CD8-positive, alpha-beta memory T cell (primary cell): ENCODE results near the gene OR4K1. TPM values are rescaled to one million over a fixed set of nuclear protein-coding genes. Genes with fewer than 3 reads are reported as not detected.
"Not testable (repeated sequence)": the region's sequence is repeated elsewhere in the genome, so short reads cannot be mapped to it uniquely, and the experiment has no call there.

Source experiments
- CTCF ChIA-PET: fragments of 350-600 bp; sonication (Branson Sonifier 250); formaldehyde crosslinking; loops from one replicate; lab custom pipeline; 2021; ENCODE audit warnings: antibody characterized with exemption; lab: Charles Lee
- POLR2A ChIA-PET: fragments of 350-600 bp; sonication (Branson Sonifier 250); formaldehyde crosslinking; loops from one replicate; lab custom pipeline; 2021; ENCODE audit warnings: antibody characterized with exemption; lab: Charles Lee
- DNase-seq, 5 donors: peaks; one replicate each; pipeline versions ENCODE4 v3.0.0 to v3.0.0-alpha.2; 2020 to 2022; ENCODE audit warnings: mixed read lengths in 1 of 5
- H3K27ac ChIP-seq: one replicate; pipeline ENCODE4 v1.7.0; 2013; ENCODE audit warnings: low read depth, mild to moderate bottlenecking, low read length, moderate library complexity
- H3K27me3 ChIP-seq: 2 replicates; pipeline ENCODE4 v1.7.0; 2013; ENCODE audit warnings: low read length, mild to moderate bottlenecking; ENCODE audit not compliant: insufficient read depth, poor library complexity, severe bottlenecking
- H3K36me3 ChIP-seq: 2 replicates; pipeline ENCODE4 v1.7.0; 2013; ENCODE audit warnings: mild to moderate bottlenecking, low read length, moderate library complexity; ENCODE audit not compliant: insufficient read depth
- H3K4me1 ChIP-seq: 2 replicates; pipeline ENCODE4 v1.7.0; 2013; ENCODE audit warnings: mild to moderate bottlenecking, low read length, moderate library complexity; ENCODE audit not compliant: insufficient read depth
- H3K4me3 ChIP-seq: 2 replicates; pipeline ENCODE4 v1.7.0; 2013; ENCODE audit warnings: mild to moderate bottlenecking, low read length
- H3K9me3 ChIP-seq: 2 replicates; pipeline ENCODE4 v1.7.0; 2013; ENCODE audit warnings: mild to moderate bottlenecking, low read length
- H3K27ac Mint-ChIP-seq, 8 donors: one replicate each; pipeline ENCODE4 v1.8.0; 2020 to 2021; ENCODE audit warnings: mixed read lengths in 8 of 8, mild to moderate bottlenecking in 6 of 8, inconsistent platforms in 3 of 8, moderate library complexity in 3 of 8
- H3K27me3 Mint-ChIP-seq, 2 donors: one replicate each; pipeline ENCODE4 v1.8.0; 2020 to 2021; ENCODE audit warnings: mixed read lengths in 2 of 2, mild to moderate bottlenecking in 1 of 2, moderate library complexity in 1 of 2
- H3K36me3 Mint-ChIP-seq, 3 donors: one replicate each; pipeline ENCODE4 v1.8.0; 2020 to 2021; ENCODE audit warnings: mixed read lengths in 3 of 3, inconsistent platforms in 1 of 3, mild to moderate bottlenecking in 1 of 3
- H3K4me1 Mint-ChIP-seq, 3 donors: one replicate each; pipeline ENCODE4 v1.8.0; 2020 to 2021; ENCODE audit warnings: mixed read lengths in 3 of 3, inconsistent platforms in 1 of 3, mild to moderate bottlenecking in 1 of 3
- H3K4me3 Mint-ChIP-seq, 7 donors: one replicate each; pipeline ENCODE4 v1.8.0; 2020 to 2021; ENCODE audit warnings: mixed read lengths in 7 of 7, mild to moderate bottlenecking in 6 of 7, moderate library complexity in 4 of 7, inconsistent platforms in 2 of 7
- H3K9me3 Mint-ChIP-seq, 5 donors: one replicate each; pipeline ENCODE4 v1.8.0; 2020 to 2022; ENCODE audit warnings: mixed read lengths in 5 of 5, mild to moderate bottlenecking in 3 of 5, moderate library complexity in 2 of 5, inconsistent platforms in 1 of 5
- polyA plus RNA-seq: library from polyadenylated mRNA; unstranded; fragments of 300-500 nt; fragmentation: Illumina TruSeq; gene quantifications from one replicate; pipeline ENCODE4 v1.2.3, GENCODE V29; 2021
- total RNA-seq, 2 experiments: library from RNA; stranded (reverse); gene quantifications; one replicate each; pipeline ENCODE4 v1.2.3, GENCODE V29; 2021

Gene OR4K1
- total and polyA plus RNA-seq, 3 experiments from 2014 or later: not detected

DNA sequence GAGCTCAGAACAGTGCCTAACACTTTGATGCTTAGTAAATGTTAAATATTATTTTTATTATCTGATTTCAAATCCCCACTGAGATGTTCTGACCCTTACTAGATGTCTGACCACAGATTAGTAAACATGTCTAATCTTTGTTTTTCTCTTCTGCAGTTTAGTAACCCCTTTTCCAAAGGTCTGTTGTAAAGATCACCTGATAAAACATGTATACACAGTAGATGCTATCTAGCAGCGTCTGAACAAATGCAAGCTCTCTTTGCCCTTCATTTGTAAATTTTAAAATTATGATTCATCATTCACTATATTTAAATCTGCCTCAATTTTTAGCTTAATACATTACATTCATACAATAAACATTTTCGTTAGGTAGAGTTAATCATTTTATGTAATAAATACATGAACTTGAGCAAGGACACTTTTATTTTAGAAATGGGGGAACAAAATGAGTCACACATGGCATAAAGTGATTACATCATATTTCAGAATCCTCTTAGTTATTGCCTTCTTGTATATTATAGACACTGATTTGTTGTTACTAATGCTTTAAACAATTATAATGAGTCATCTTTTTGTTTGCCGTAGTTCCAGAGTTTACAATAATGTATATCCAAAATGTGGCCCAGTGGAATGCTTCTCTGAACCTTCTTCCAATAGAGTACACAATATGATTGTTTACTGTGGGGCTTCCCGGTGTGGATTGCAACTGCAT, 12.0 kb upstream of the OR4K1 start:
- Histone ChIP-seq H3K9me3 (no peaks in the 10 kb centered on the region), H3K4me1 (no peaks in the 10 kb centered on the region), H3K36me3 (no peaks in the 10 kb centered on the region), H3K27ac (no peak overlapping the region), H3K4me3 (no peak overlapping the region), H3K27me3 (no peaks in the 10 kb centered on the region)
- no peak for DNase-seq
- no peaks in the 10 kb centered on the region for H3K27me3 Mint-ChIP-seq
- no peak overlapping the region for H3K4me3 Mint-ChIP-seq
- ChIA-PET POLR2A (no interaction called here), CTCF (no interaction called here)
- no peak overlapping the region for H3K27ac Mint-ChIP-seq
- H3K4me1 Mint-ChIP-seq: no peaks in the 10 kb centered on the region
- H3K36me3 Mint-ChIP-seq: no peaks in the 10 kb centered on the region
- no peaks in the 10 kb centered on the region for H3K9me3 Mint-ChIP-seq

DNA sequence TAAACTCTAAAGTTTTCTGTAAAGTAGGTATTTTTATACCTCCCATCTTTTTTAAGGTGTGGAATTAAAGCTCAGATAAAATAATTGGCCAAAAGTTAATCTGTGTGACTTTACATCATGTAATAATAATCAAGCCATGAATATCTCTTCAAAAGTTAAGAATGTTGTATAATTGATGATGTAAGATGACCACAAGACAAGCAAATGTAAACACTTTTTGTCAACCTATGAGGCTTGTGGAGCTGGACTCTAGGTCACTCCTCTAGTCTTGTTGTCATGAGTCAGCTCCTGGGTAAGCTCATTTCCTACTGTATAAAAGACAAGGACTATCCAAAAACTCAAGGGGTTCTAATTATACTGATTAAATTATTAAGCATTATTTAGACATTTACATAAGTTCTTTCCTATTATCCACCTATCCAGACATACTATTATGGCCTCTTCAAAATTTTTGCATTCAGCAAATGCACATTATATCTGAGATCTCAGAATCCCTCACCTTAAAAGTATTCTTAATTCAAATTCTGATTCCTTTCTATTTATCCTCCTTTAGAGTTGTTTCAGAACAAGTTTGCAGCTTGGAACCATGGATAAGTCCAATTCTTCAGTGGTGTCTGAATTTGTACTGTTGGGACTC, 10.6 kb upstream of the OR4K1 start, which contains the start of gene OR4K5:
TSS of gene OR4K5 (plus strand) at position 587 of the 637 bp plus-strand sequence. CDS start at position 587, 0 bp downstream.
- POLR2A ChIA-PET: no interaction called here
- DNase-seq: no peak
- H3K27ac Mint-ChIP-seq: no peak within 1 kb of the TSS
- H3K27me3 ChIP-seq: no peaks in the 10 kb centered on the region
- peaks cover 0 to 3% (median 2%) of the 10 kb centered on the region in 5 donors for H3K9me3 Mint-ChIP-seq
- H3K4me3 Mint-ChIP-seq: no peak within 1 kb of the TSS
- H3K27ac ChIP-seq: no peak within 1 kb of the TSS
- H3K4me1 ChIP-seq: no peaks in the 10 kb centered on the region
- no peak within 1 kb of the TSS for H3K4me3 ChIP-seq
- H3K27me3 Mint-ChIP-seq: no peaks in the 10 kb centered on the region
- CTCF ChIA-PET: no interaction called here
- H3K4me1 Mint-ChIP-seq: no peaks in the 10 kb centered on the region
- no peaks in the 10 kb centered on the region for H3K36me3 ChIP-seq
- no peaks in the 10 kb centered on the region for H3K9me3 ChIP-seq
- no peaks in the 10 kb centered on the region for H3K36me3 Mint-ChIP-seq

DNA sequence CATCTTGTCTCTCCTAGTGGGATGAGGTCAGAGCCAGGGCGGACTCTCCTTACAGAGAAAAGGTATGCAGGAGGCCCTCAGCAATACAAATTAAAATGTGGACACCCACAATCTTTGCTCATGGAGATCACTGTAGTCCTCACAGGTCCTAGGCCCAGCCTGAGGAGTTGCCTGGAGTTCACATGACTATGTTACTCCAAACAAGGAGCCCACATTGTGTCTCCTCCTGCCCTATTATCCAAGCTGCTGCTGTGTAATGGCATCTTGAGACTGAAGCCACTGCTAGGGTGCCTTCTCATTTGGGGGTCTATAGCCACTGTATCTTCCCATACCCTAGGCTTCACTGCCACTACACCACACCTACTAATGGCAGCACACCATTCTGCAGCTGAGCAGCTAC, 11.0 kb downstream of the OR4K1 start:
- no peaks in the 10 kb centered on the region for H3K36me3 Mint-ChIP-seq
- no peaks in the 10 kb centered on the region for H3K36me3 ChIP-seq
- H3K4me3 Mint-ChIP-seq: no peak overlapping the region
- no peak overlapping the region for H3K27ac Mint-ChIP-seq
- DNase-seq: no peak
- ChIA-PET POLR2A (no interaction called here), CTCF (no interaction called here)
- H3K4me3 ChIP-seq: no peak overlapping the region
- peaks cover 0 to 2% of the 10 kb centered on the region in 2 donors for H3K27me3 Mint-ChIP-seq
- no peaks in the 10 kb centered on the region for H3K9me3 Mint-ChIP-seq
- H3K9me3 ChIP-seq: no peaks in the 10 kb centered on the region
- H3K27ac ChIP-seq: no peak overlapping the region
- no peaks in the 10 kb centered on the region for H3K27me3 ChIP-seq
- H3K4me1 Mint-ChIP-seq: peaks cover 0 to under 1% (median 0%) of the 10 kb centered on the region in 3 donors
- H3K4me1 ChIP-seq: no peaks in the 10 kb centered on the region

DNA sequence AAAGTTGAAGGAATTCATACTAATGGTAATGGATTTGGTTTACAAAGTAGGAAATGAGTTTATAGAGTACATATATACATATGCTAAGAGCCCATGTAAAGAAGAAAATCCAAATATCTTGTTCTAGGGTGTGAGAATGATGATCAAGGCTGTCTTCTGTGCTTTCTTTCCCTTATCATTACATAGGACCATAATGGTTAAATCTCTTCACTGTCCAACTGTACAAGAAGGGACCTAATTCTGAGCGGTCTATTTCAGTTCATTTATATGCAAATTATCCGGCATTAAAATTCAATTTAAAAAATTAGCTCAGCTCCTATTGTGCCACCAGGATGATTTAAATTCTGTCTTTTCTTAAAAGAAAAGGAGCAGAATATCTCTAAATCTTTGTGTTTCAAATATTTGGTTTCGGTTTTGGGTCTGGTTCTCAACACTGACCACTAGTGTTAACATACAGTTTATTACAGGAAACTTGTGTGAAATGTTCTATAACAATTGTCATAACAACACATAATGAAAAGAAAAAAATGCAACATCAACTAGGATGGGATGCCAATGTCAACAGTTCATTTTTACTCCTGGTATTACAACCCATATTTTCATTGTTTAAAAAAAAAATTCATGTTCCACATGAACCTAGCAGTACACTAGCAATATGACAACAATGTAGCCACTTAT, 16.8 kb downstream of the OR4K1 start:
- no peak overlapping the region for H3K4me3 ChIP-seq
- no peak overlapping the region for H3K27ac ChIP-seq
- ChIA-PET POLR2A (no interaction called here), CTCF (no interaction called here)
- Mint-ChIP-seq H3K27me3 (no peaks in the 10 kb centered on the region), H3K4me3 (peak overlapping the region in 1 of 7 donors; percentile 29), H3K4me1 (peaks cover 4 to 10% (median 7%) of the 10 kb centered on the region in 3 donors), H3K27ac (no peak overlapping the region), H3K36me3 (no peaks in the 10 kb centered on the region), H3K9me3 (peaks cover 0 to 2% (median 0%) of the 10 kb centered on the region in 5 donors)
- H3K36me3 ChIP-seq: no peaks in the 10 kb centered on the region
- H3K27me3 ChIP-seq: no peaks in the 10 kb centered on the region
- DNase-seq: no peak
- no peaks in the 10 kb centered on the region for H3K4me1 ChIP-seq
- H3K9me3 ChIP-seq: no peaks in the 10 kb centered on the region

DNA sequence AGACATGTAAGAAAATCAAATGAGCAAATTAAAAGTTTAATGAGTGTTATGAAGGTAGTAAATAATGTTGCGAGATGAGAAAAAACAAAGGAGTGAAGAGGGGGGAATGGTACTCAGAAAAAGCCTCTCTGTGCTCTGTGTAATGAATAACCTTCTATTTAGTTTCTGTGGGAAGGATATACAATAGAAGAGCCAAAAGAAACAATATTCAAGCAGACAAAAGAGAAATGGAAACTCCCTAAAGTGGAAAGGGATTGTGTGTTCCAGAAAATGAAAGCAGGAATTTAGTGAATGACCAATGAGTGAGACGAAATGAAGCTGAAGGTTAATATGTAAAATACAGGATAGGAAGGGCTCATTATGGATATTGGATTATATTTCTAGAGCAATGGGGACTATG, 18.5 kb downstream of the OR4K1 start:
- Histone ChIP-seq H3K36me3 (no peaks in the 10 kb centered on the region), H3K27ac (no peak overlapping the region), H3K9me3 (no peaks in the 10 kb centered on the region), H3K4me3 (no peak overlapping the region), H3K27me3 (no peaks in the 10 kb centered on the region), H3K4me1 (no peaks in the 10 kb centered on the region)
- Mint-ChIP-seq H3K27me3 (no peaks in the 10 kb centered on the region), H3K27ac (no peak overlapping the region), H3K36me3 (no peaks in the 10 kb centered on the region), H3K4me3 (no peak overlapping the region), H3K9me3 (peaks cover 0 to 2% (median 0%) of the 10 kb centered on the region in 5 donors), H3K4me1 (peaks cover 4 to 10% (median 7%) of the 10 kb centered on the region in 3 donors)
- CTCF ChIA-PET: no interaction called here
- DNase-seq: no peak
- POLR2A ChIA-PET: no interaction called here

DNA sequence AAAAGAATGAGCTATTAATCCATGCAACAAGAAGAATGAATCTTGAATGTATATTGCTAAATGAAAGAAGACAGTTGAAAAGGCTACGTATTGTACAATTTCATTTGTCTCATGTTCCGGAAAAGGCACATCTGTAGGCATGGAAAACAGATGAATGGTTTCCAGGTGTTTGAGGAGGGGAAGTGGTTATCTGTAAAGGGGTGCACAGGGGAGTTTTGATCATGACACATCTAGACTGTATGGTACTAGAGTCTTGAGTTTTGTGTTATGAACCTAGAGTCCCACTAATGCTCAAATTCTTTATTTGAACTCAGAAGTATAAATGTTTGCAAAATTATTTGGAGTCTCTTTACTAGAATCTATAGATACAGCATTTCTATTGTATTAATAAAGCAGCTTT, 39.0 kb downstream of the OR4K1 start:
- H3K27ac Mint-ChIP-seq, H3K36me3 ChIP-seq, H3K27ac ChIP-seq, H3K9me3 ChIP-seq, POLR2A ChIA-PET, H3K27me3 ChIP-seq, H3K36me3 Mint-ChIP-seq, H3K9me3 Mint-ChIP-seq, DNase-seq, CTCF ChIA-PET, H3K27me3 Mint-ChIP-seq, H3K4me3 Mint-ChIP-seq, H3K4me3 ChIP-seq: not testable (repeated sequence)
- peaks cover 10 to 32% (median 30%) of the 10 kb centered on the region in 3 donors for H3K4me1 Mint-ChIP-seq
- peaks cover 14% of the 10 kb centered on the region for H3K4me1 ChIP-seq

DNA sequence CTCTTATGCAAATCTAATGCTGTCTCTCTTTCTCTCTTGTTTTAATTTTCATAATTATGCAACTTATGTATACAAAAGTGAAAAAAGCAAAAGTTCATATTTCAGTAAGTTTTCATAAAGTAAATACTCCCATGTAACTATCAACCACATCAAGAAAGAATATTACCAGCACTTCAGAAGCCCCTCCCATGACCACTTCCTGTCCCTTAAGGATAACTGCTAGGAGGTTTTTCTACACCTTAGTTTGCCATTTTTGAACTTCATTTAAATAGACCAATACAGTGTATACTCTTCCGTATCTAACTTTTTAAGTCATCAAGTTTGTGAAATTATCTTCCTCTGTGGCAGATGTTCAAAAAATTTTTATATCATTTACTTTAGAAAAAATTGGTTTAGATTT, 44.1 kb downstream of the OR4K1 start:
- ChIA-PET POLR2A (no interaction called here), CTCF (no interaction called here)
- Mint-ChIP-seq H3K4me3 (peak overlapping the region in 5 of 7 donors; percentile 9 to 48 (median 21)), H3K27ac (peak overlapping the region in 4 of 8 donors; percentile 2 to 75 (median 26)), H3K9me3 (peaks cover 0 to 4% (median 0%) of the 10 kb centered on the region in 5 donors), H3K36me3 (peaks cover 0 to 4% (median 0%) of the 10 kb centered on the region in 3 donors), H3K4me1 (peaks cover 17 to 40% (median 35%) of the 10 kb centered on the region in 3 donors), H3K27me3 (no peaks in the 10 kb centered on the region)
- Histone ChIP-seq H3K4me3 (no peak overlapping the region), H3K27me3 (no peaks in the 10 kb centered on the region), H3K4me1 (peaks cover 23% of the 10 kb centered on the region), H3K36me3 (no peaks in the 10 kb centered on the region), H3K9me3 (no peaks in the 10 kb centered on the region), H3K27ac (no peak overlapping the region)
- DNase-seq: peak in 2 of 5 donors; percentile 32 to 58

DNA sequence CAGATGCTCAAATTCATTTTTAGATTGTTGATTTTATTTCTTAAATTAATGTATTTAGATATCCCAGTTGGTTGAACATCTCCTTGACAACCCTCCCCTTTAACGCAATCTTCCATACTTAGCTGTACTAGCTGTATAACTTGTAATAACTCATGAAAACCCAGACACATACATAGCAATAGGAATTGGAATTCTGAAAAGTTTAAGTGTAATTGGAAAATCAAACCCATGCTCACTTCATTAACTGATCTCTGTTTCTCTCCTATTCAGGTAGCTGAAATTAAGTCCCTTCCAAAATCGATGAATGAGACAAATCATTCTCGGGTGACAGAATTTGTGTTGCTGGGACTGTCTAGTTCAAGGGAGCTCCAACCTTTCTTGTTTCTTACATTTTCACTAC, 44.6 kb downstream of the OR4K1 start, which contains the start of gene OR4K15:
TSS of gene OR4K15 (plus strand) at position 301 of the 400 bp plus-strand sequence. CDS start at position 301, 0 bp downstream.
- Mint-ChIP-seq H3K27me3 (no peaks in the 10 kb centered on the region), H3K27ac (peak within 1 kb of the TSS in 5 of 8 donors; percentile 2 to 75 (median 30)), H3K9me3 (peaks cover 0 to 4% (median under 1%) of the 10 kb centered on the region in 5 donors), H3K4me3 (peak within 1 kb of the TSS in 5 of 7 donors; percentile 9 to 48 (median 21)), H3K36me3 (peaks cover 0 to 4% (median 0%) of the 10 kb centered on the region in 3 donors), H3K4me1 (peaks cover 17 to 40% (median 35%) of the 10 kb centered on the region in 3 donors)
- Histone ChIP-seq H3K36me3 (no peaks in the 10 kb centered on the region), H3K27me3 (no peaks in the 10 kb centered on the region), H3K9me3 (no peaks in the 10 kb centered on the region), H3K4me1 (peaks cover 23% of the 10 kb centered on the region), H3K4me3 (no peak within 1 kb of the TSS), H3K27ac (no peak within 1 kb of the TSS)
- CTCF ChIA-PET: no interaction called here
- DNase-seq: no peak
- POLR2A ChIA-PET: no interaction called here
